Retinal pigment epithelial cell (primary cell): Measurements from ENCODE around the gene RIC8A.

ENCODE experiments used
- DNase-seq: peaks from one replicate; pipeline ENCODE4 v3.0.0-alpha.2; 2010; ENCODE audit warnings: low read depth
- H3K4me3 ChIP-seq: 2 replicates; pipeline ENCODE4 v1.5.1; 2011; ENCODE audit warnings: mild to moderate bottlenecking, low read length, control low read depth, moderate library complexity
- TF ChIP-seq, protein P1 (sequence below): conservative IDR thresholded peaks from 2 replicates; pipeline ENCODE4 v1.5.1; 2011; ENCODE audit warnings: low read depth, low read length, control low read depth, inconsistent platforms

Gene RIC8A

DNA sequence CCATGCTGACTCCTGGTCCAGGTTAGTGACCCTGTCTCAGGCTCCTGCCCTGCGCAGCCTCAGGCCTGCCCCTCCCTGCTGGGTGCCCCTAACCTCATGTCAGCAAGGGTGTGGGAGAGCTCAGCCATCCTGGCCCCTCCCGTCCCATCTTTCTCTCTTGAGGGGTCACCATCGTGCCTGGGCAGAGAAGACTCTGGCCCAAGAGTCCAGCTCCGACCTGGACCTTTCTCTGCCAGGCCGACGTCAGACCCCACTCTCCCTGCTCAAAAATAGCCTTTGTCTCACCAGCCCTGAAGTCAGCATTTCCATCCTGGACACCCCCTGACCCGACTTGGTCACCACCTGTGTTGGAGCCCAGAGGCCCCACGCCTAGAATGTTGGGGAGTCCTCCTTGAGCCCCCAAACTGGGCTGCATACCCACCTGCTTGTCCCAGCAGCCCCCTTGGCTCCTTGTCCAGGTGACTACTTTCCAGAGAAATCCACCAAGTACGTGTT, 9.7 kb upstream of the RIC8A start:
- H3K4me3 ChIP-seq: no peak overlapping the region
- TF ChIP-seq, protein P1, sequence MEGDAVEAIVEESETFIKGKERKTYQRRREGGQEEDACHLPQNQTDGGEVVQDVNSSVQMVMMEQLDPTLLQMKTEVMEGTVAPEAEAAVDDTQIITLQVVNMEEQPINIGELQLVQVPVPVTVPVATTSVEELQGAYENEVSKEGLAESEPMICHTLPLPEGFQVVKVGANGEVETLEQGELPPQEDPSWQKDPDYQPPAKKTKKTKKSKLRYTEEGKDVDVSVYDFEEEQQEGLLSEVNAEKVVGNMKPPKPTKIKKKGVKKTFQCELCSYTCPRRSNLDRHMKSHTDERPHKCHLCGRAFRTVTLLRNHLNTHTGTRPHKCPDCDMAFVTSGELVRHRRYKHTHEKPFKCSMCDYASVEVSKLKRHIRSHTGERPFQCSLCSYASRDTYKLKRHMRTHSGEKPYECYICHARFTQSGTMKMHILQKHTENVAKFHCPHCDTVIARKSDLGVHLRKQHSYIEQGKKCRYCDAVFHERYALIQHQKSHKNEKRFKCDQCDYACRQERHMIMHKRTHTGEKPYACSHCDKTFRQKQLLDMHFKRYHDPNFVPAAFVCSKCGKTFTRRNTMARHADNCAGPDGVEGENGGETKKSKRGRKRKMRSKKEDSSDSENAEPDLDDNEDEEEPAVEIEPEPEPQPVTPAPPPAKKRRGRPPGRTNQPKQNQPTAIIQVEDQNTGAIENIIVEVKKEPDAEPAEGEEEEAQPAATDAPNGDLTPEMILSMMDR: no peak
- no peak for DNase-seq

DNA sequence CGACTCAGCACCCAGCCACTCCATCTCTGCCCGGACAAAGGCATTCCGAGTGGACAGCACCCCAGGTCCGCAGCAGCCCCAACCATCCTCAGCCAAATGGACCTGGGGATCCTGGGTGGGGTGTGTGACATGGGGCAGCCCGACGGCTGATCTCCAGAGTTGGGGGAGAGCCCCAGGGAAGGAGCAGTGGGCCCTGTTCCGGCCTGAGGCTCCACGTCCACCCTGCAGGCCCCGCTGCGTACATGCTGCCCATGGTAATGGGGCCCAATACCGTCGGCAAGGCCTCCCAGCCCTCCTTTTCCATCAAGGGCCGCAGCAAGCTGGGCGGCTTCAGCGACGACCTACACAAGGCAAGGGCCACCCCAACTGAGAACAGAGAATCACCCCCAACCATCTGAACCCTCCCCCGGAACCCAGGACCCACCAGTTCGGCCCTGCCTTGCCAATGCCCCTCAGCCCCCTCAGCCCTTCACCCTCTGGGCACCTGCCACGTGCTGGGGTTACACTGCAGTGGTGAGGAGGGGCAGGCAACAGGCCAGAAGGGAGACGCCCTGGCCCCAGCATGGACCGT, 9.2 kb upstream of the RIC8A start:
- TF ChIP-seq, protein P1: no peak
- no peak overlapping the region for H3K4me3 ChIP-seq
- DNase-seq: no peak

DNA sequence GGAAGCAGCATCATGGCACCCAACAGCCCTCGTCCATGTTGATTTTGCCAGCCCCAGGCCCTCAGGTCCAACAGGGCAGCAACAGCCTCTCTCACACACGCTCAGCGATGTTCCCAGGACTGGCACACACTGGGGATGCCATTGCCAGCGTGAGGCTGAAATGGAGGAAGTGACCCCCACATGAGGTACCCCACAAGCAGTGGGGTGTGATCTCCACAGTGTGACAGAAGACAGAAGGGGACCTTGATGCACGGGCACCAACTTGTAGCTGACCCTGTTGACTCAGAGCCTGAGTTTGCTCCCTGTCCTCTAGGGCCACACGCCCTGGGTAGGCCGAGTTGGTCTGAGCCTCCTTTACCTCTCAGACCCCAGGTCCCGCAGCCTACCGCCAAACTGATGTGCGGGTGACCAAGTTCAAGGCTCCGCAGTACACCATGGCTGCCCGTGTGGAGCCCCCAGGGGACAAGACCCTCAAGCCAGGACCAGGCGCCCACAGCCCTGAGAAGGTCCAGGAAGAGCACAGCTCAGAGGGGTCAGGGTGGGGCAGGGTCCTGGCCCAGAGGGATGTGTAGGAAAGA, 8.4 kb upstream of the RIC8A start:
- H3K4me3 ChIP-seq: no peak overlapping the region
- DNase-seq: no peak

DNA sequence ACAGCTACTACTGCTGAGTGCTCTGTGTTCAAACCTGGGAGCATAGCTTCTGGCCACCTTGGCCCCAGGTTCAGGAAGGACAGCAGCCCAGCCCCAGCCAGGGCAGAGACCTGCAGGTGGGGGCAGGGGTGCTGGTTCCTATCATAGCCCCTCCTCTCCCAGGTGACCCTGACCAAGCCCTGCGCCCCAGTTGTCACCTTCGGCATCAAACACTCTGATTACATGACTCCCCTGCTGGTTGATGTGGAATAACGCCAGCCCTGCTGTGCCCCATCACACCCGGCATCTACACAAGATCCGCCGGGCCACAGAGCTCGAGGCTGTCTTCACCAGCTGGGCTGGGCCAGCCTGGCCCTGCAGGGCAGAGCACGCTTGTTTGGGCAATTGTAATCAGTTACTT, 7.7 kb upstream of the RIC8A start:
- DNase-seq: no peak
- no peak overlapping the region for H3K4me3 ChIP-seq
- TF ChIP-seq, protein P1: no peak

More for the DNA sequence above, 8.4 kb upstream of the RIC8A start:
- TF ChIP-seq, protein P1: no peak

DNA sequence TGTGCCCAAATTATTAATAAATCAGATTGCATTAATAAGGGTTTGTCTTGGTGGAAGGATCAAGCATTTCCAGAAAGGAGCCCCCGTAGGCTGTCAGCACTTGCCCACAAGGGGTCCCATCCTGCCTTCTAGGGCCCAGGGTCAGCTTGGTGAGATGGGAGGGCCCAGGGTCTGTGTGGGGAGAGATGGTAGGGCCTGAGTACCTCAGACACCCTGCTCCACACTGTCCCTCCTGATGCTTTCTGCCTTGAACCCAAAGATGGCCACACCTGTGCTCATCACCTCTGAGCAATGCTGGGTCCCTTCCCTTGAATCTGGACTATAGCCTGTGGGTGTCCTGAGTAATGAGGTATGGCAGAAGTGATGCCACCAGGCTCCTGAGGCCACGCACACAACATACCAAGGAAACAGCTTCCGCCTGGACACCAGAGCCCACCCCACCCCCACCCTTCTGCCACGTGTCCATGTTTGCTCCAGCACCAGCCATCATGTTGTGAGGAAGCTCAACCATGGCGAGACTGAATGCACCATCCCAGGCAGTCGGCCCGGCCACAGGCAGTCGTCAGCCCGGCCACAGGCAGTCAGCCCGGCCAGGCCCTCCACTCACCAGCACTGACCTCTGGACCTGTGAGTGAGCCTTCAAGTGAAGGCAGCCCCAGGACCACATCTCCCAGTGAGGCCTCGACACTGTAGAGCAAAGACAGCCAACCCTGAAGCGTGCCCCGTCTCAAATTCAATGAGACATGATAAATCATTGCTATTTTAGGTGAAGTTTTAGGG, 7.1 kb upstream of the RIC8A start:
- TF ChIP-seq, protein P1: no peak
- no peak overlapping the region for H3K4me3 ChIP-seq
- DNase-seq: no peak

DNA sequence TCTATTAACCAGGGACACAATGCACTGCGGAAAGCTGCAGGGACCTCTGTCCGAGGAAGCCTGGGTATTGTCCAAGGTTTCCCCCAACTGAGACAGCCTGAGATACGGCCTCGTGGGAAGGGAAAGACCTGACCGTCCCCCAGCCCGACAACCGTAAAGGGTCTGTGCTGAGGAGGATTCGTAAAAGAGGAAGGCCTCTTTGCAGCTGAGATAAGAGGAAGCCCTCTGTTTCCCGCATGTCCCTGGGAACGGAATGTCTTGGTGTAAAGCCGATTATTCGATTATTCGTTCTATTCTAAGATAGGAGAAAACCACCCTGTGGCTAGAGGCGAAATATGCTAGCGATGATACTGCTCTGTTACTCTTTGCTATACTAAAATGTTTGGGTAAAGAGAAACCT, 5.5 kb upstream of the RIC8A start:
- no peak overlapping the region for H3K4me3 ChIP-seq
- no peak for DNase-seq
- TF ChIP-seq, protein P1: no peak
